ENCODE measurements around the gene TMEM74B.

DNA sequence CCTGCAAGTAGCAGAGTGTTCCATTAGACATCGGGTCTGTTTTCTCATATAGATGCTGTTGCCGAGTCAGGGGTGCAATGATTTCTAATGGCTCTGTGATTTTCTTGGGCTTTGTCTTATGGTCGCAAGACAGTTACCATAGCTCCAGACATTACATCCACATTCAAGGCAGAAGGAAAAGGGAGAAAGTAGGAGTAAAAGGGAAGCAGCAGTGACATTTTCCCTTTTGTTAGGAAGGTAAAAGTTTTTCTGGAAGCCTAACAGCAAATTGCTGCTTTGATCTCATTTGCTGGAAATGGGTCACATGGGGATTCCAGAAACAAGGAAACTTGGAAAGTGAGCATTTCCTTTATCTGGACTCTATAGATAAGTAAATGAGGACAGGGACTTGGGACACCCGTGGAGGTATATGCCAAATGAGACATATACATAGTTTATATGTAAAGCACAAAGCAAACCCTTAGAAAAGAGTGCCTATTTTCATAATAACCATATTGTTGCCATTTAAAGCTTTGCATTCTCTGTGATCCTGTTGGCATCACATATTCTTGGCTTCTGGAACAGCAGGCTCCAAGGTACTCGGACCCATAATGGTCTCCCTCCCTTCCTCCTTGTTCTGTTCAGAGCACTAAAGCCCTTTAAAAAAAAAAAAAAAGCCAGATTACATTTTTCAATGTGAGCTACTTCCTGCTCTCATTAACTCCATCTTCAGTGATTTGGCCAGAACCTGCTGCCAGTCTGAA is 18.2 kb upstream of the TMEM74B start, which contains the start of gene C20orf202:
- no peak for TF ChIP-seq CTCF (conservative IDR thresholded peaks at IDR 0.05; ENCODE audit: low read length)
- TF ChIP-seq EZH2phosphoT487 (IDR thresholded peaks at IDR 0.05; ENCODE audit: borderline replicate concordance, low read depth, low read length): no peak

Data from OCI-LY7 (cell line).